SH-SY5Y (cell line): ENCODE measurements around the gene P4HTM.

Source experiments
- GATA2 ChIP-seq: IDR thresholded peaks from 2 replicates; pipeline ENCODE4 v1.6.1; 2011; ENCODE audit warnings: mild to moderate bottlenecking, low read depth, low read length
- GATA3 ChIP-seq: IDR thresholded peaks from 2 replicates; pipeline ENCODE4 v1.6.1; 2011; ENCODE audit warnings: low read depth, mild to moderate bottlenecking, low read length, moderate library complexity

- TF ChIP-seq GATA3 (no peak), GATA2 (no peak)
Measured at GRCh38 chr3:48982016-48982415, 8.0 kb upstream of the P4HTM start.
